H1 (cell line): ENCODE data around the gene DENND2C. TPM values are rescaled to one million over a fixed set of nuclear protein-coding genes. Genes with fewer than 3 reads are reported as not detected.

Experiments
- NANOG ChIP-seq: IDR thresholded peaks from 2 replicates; pipeline ENCODE4 v1.6.1; 2011; ENCODE audit warnings: low read length, low read depth, mild to moderate bottlenecking, inconsistent platforms; ENCODE audit not compliant: insufficient read depth, poor library complexity, severe bottlenecking
- POU5F1 ChIP-seq: IDR thresholded peaks from 2 replicates; pipeline ENCODE4 v1.6.1; 2011; ENCODE audit warnings: low read depth, mild to moderate bottlenecking, low read length, moderate library complexity
- USF2 ChIP-seq: IDR thresholded peaks from 2 replicates; pipeline ENCODE4 v1.6.1; 2011; ENCODE audit warnings: low read length, improper control_type of control experiment
- polyA plus RNA-seq, 7 experiments: library from polyadenylated mRNA; depleted of rRNA in 3 of 7; stranded (reverse) in 5 of 7; unstranded in 2 of 7; fragments of >200 nt in 5 of 7; fragments of 200-250 nt in 2 of 7; gene quantifications; 1 replicate in 5 of 7; 2 replicates in 1 of 7; 4 replicates in 1 of 7; pipeline versions ENCODE4 v1.2.1 to v1.2.3, GENCODE V29; 2011 to 2013; ENCODE audit warnings: missing spikeins in 2 of 7, mixed read lengths in 2 of 7
- total RNA-seq: library from RNA; stranded (reverse); fragmentation: NEBNext Ultra II Directional; extraction: Animal tissue kit (Norgen Biotek cat#: 25700); gene quantifications from 2 replicates; pipeline ENCODE4 v1.2.1, GENCODE V29; 2021

The DENND2C gene
- total and polyA plus RNA-seq, 2 of the 8 experiments (the other 6 are each of a cell fraction or from before 2014, with no cell fraction given) = 1.8 to 5.5 TPM

DNA sequence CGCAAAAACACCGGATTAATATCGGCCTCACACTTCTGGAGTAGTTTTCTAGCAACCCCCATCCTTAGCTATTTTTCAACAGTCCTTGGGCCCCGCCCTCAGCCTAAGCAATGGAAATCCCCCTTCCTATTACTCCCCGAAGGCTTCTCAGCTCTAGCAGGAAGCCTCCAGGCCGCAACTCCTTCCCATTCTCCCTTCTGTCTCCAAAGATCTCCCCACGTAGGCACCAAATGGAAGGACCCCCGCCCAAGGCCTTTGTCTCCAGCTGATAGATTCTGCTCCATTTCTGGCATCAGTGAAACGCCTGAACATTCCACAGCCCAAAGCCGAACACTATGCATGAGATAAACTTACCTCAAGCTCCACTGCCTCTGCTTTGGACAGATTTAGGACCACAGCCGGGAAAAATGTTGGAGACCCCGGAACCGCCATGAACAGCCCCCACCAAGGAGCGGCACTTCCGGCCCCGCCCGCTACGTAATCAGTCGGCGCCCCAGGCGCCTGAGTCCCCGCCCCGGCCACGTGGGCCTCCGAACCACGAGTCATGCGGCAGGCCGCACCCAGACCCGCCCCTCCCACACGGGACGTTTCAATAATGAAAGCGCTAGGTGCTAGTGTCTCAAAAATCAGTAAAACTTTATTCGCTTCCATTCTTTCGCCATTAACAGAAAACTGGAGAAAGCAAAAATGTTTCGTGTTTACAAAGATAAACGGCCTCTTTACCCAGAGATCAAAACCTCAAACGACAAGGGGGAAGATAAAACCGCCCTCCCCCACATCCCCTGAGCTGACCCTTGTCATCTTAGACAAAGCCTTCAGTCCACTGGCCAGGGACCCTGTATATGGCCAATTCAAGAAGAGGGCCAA is 46.7 kb upstream of the DENND2C start, which contains the start of gene NRAS (continued):
- peak; percentile 91 for TF ChIP-seq USF2
- no peak for TF ChIP-seq POU5F1
- TF ChIP-seq NANOG = no peak
